ENCODE results near the gene SERPINA10. TPM values are rescaled to one million over a fixed set of nuclear protein-coding genes. Genes with fewer than 3 reads are reported as not detected.

SERPINA10 gene
- total and polyA plus RNA-seq, 10 of the 15 experiments (the other 5 are each of a cell fraction or from before 2014, with no cell fraction given), result not detected

GRCh38 chr14:94288610-94289465 is 4.2 kb downstream of the SERPINA10 start (continued):
- TF ChIP-seq NKRF (conservative IDR thresholded peaks at IDR 0.05) (no peak), MTA2 (IDR thresholded peaks at IDR 0.05; ENCODE audit: low read depth) (no peak), RELB (IDR thresholded peaks at IDR 0.05; ENCODE audit: low read depth) (no peak), PAX8 (IDR thresholded peaks at IDR 0.05) (no peak), SRF (IDR thresholded peaks at IDR 0.05; ENCODE audit: low read depth in 2 of 2, low read length in 2 of 2) (no peak), TBL1XR1 (IDR thresholded peaks at IDR 0.05; ENCODE audit: low read depth, low read length) (no peak)

- POLR2A ChIA-PET, result no interaction called here
- no peaks in the 10 kb centered on the region for H3K36me3 ChIP-seq (ENCODE audit: control insufficient read depth in 2 of 2, insufficient read depth in 2 of 2, low read length in 1 of 2)
- SMC1A ChIA-PET (ENCODE audit: uncharacterized antibody, unreplicated experiment), result no interaction called here
- H3K79me2 ChIP-seq (ENCODE audit: control insufficient read depth, insufficient read depth, low read length), result no peaks in the 10 kb centered on the region
- in situ Hi-C loops (cut with MboI), result no loop called here
- CTCF ChIA-PET, result no interaction called here
- H3K4me3 ChIP-seq, result no peak overlapping the region
- no peak overlapping the region for H2AFZ ChIP-seq (ENCODE audit: control insufficient read depth, low read depth, low read length)
- intact Hi-C loops (cut with micrococcal nuclease; ENCODE audit: unreplicated experiment), result no loop called here
- no peaks in the 10 kb centered on the region for H3K9me3 ChIP-seq (replicated peaks; ENCODE audit: control insufficient read depth, insufficient read depth, low read length)
- DNase-seq (ENCODE audit: low read depth, low spot score) (no peak), FAIRE-seq (no peak), ATAC-seq (no peak)
- no TSS peak for BruUV-seq (replicated peaks)
- H3K4me2 ChIP-seq (ENCODE audit: control insufficient read depth, insufficient read depth), result no peak overlapping the region
- no peaks in the 10 kb centered on the region for H3K27me3 ChIP-seq (replicated peaks in 1 of 2; ENCODE audit: control insufficient read depth in 2 of 2, insufficient read depth in 2 of 2, low read length in 1 of 2)
- no peaks in the 10 kb centered on the region for H4K20me1 ChIP-seq (ENCODE audit: control insufficient read depth, insufficient read depth)
- TF ChIP-seq CBX3 (IDR thresholded peaks at IDR 0.05; ENCODE audit: borderline replicate concordance, low read depth) (no peak), FOXM1 (IDR thresholded peaks at IDR 0.05; ENCODE audit: low read depth, low read length) (no peak), KLF5 (IDR thresholded peaks at IDR 0.05; ENCODE audit: partially characterized antibody) (no peak), SUPT20H (IDR thresholded peaks at IDR 0.05; ENCODE audit: borderline replicate concordance, control insufficient read depth, low read depth, low read length) (no peak)
- H3K9ac ChIP-seq (ENCODE audit: control insufficient read depth, insufficient read depth, low read length), result no peak overlapping the region
- RAD21 ChIA-PET (ENCODE audit: unreplicated experiment), result no interaction called here
- H3K4me1 ChIP-seq (ENCODE audit: control insufficient read depth, insufficient read depth, low read length), result no peaks in the 10 kb centered on the region
- no peak overlapping the region for H3K27ac ChIP-seq (ENCODE audit: control insufficient read depth, insufficient read depth)
Observed at GRCh38 chr14:94285158-94285557, 7.9 kb downstream of the SERPINA10 start.

Measured in GM12878 (cell line).